ENCODE measurements around the gene NT5C1B. TPM values are rescaled to one million over a fixed set of nuclear protein-coding genes. Genes with fewer than 3 reads are reported as not detected.
A peak's percentile ranks its signal among the peaks of the same experiment; 100 is the strongest.

NT5C1B gene
- total RNA-seq, 2 experiments from 2014 or later = not detected

- ChIA-PET CTCF (interaction anchor here (1.8 kb wide), 1 partner anchor 10 kb away, joined by 5 read pairs; no protein-coding TSS in a partner anchor), POLR2A (no interaction called here)
- H3K4me3 Mint-ChIP-seq = no peak overlapping the region
- ATAC-seq (no peak), DNase-seq (no peak)
- no peaks in the 10 kb centered on the region for H3K27me3 Mint-ChIP-seq
- intact Hi-C loops (cut with DNase I, micrococcal nuclease) = no loop called here
- H3K4me1 Mint-ChIP-seq = peaks cover 53% of the 10 kb centered on the region
- no peaks in the 10 kb centered on the region for H3K9me3 Mint-ChIP-seq (ENCODE audit: low read depth)
- peaks cover 21% of the 10 kb centered on the region for H3K36me3 Mint-ChIP-seq (ENCODE audit: low read depth)
- no peak overlapping the region for H3K27ac Mint-ChIP-seq
Observed at GRCh38 chr2:18549083-18549482, 40.3 kb downstream of the NT5C1B start.

- H3K9me3 Mint-ChIP-seq (ENCODE audit: low read depth) = no peaks in the 10 kb centered on the region
- no peaks in the 10 kb centered on the region for H3K27me3 Mint-ChIP-seq
- H3K36me3 Mint-ChIP-seq (ENCODE audit: low read depth) = peaks cover 19% of the 10 kb centered on the region
- no peak overlapping the region for H3K27ac Mint-ChIP-seq
- CTCF ChIA-PET = interaction anchor here (1.8 kb wide), 1 partner anchor 11 kb away, joined by 5 read pairs; no protein-coding TSS in a partner anchor
- POLR2A ChIA-PET = no interaction called here
- intact Hi-C loops (cut with DNase I, micrococcal nuclease) = no loop called here
- no peak for ATAC-seq
- no peak overlapping the region for H3K4me3 Mint-ChIP-seq
- DNase-seq = no peak
- H3K4me1 Mint-ChIP-seq = peaks cover 50% of the 10 kb centered on the region
Observed at GRCh38 chr2:18548621-18549020, 40.7 kb downstream of the NT5C1B start.

- no peak for DNase-seq
- POLR2A ChIA-PET = interaction anchor here (0.6 to 0.7 kb wide), 2 partner anchors 13 to 14 kb away, joined by 3 read pairs; partner anchors contain the start of gene RDH14
- Mint-ChIP-seq H3K27me3 (no peaks in the 10 kb centered on the region), H3K36me3 (ENCODE audit: low read depth) (peaks cover 8% of the 10 kb centered on the region), H3K4me3 (no peak overlapping the region), H3K4me1 (peaks cover 36% of the 10 kb centered on the region), H3K9me3 (ENCODE audit: low read depth) (no peaks in the 10 kb centered on the region), H3K27ac (no peak overlapping the region)
- CTCF ChIA-PET = interaction anchor here (1.0 to 1.1 kb wide), 2 partner anchors 12 to 30 kb away, joined by 4 to 5 read pairs; no protein-coding TSS in a partner anchor
- no peak for ATAC-seq
- intact Hi-C loops (cut with DNase I, micrococcal nuclease) = no loop called here
Observed at GRCh38 chr2:18546567-18546966, 42.8 kb downstream of the NT5C1B start.

- Mint-ChIP-seq H3K27ac (peak overlapping the region; percentile 69), H3K4me3 (no peak overlapping the region), H3K4me1 (peaks cover 33% of the 10 kb centered on the region), H3K36me3 (ENCODE audit: low read depth) (peaks cover 4% of the 10 kb centered on the region), H3K27me3 (peaks cover 2% of the 10 kb centered on the region), H3K9me3 (ENCODE audit: low read depth) (peaks cover 4% of the 10 kb centered on the region)
- intact Hi-C loops (cut with DNase I, micrococcal nuclease) = no loop called here
- DNase-seq = peak; percentile 17
- CTCF ChIA-PET = no interaction called here
- POLR2A ChIA-PET = no interaction called here
- ATAC-seq = peak; percentile 90
Observed at GRCh38 chr2:18545384-18545783, 44.0 kb downstream of the NT5C1B start.

GRCh38 chr2:18544171-18544570, 45.2 kb downstream of the NT5C1B start:
- CTCF ChIA-PET = no interaction called here
- peaks cover 2% of the 10 kb centered on the region for H3K27me3 Mint-ChIP-seq

GRCh38 chr2:18540872-18541271, 48.5 kb downstream of the NT5C1B start:
- no peaks in the 10 kb centered on the region for H3K36me3 Mint-ChIP-seq (ENCODE audit: low read depth)
- peaks cover 4% of the 10 kb centered on the region for H3K9me3 Mint-ChIP-seq (ENCODE audit: low read depth)
- peaks cover 2% of the 10 kb centered on the region for H3K27me3 Mint-ChIP-seq
- DNase-seq (no peak), ATAC-seq (peak; percentile 67)
- ChIA-PET CTCF (no interaction called here), POLR2A (no interaction called here)
- intact Hi-C loops (cut with DNase I, micrococcal nuclease) = no loop called here
- no peak overlapping the region for H3K4me3 Mint-ChIP-seq
- peaks cover 7% of the 10 kb centered on the region for H3K4me1 Mint-ChIP-seq
- H3K27ac Mint-ChIP-seq = no peak overlapping the region

More at GRCh38 chr2:18544171-18544570, 45.2 kb downstream of the NT5C1B start:
- Mint-ChIP-seq H3K4me1 (peaks cover 24% of the 10 kb centered on the region), H3K9me3 (ENCODE audit: low read depth) (peaks cover 4% of the 10 kb centered on the region), H3K36me3 (ENCODE audit: low read depth) (no peaks in the 10 kb centered on the region), H3K4me3 (no peak overlapping the region), H3K27ac (no peak overlapping the region)
- POLR2A ChIA-PET = no interaction called here
- intact Hi-C loops (cut with DNase I, micrococcal nuclease) = no loop called here
- ATAC-seq (no peak), DNase-seq (no peak)

- CTCF ChIA-PET = no interaction called here
- intact Hi-C loops (cut with DNase I, micrococcal nuclease) = no loop called here
- H3K27ac Mint-ChIP-seq = no peak overlapping the region
- no peaks in the 10 kb centered on the region for H3K36me3 Mint-ChIP-seq (ENCODE audit: low read depth)
- H3K9me3 Mint-ChIP-seq (ENCODE audit: low read depth) = peaks cover 4% of the 10 kb centered on the region
- no peak for DNase-seq
- POLR2A ChIA-PET = interaction anchor here (0.6 kb wide), 1 partner anchor 1303 kb away, joined by 3 read pairs; no protein-coding TSS in a partner anchor
- peaks cover 6% of the 10 kb centered on the region for H3K27me3 Mint-ChIP-seq
- H3K4me3 Mint-ChIP-seq = no peak overlapping the region
- H3K4me1 Mint-ChIP-seq = peaks cover 2% of the 10 kb centered on the region
- ATAC-seq = no peak
Observed at GRCh38 chr2:18536697-18537096, 52.7 kb downstream of the NT5C1B start.

- Mint-ChIP-seq H3K36me3 (ENCODE audit: low read depth) (no peaks in the 10 kb centered on the region), H3K27me3 (peaks cover 6% of the 10 kb centered on the region), H3K4me3 (no peak overlapping the region), H3K27ac (no peak overlapping the region), H3K9me3 (ENCODE audit: low read depth) (peaks cover 4% of the 10 kb centered on the region), H3K4me1 (peaks cover 2% of the 10 kb centered on the region)
- intact Hi-C loops (cut with DNase I, micrococcal nuclease) = no loop called here
- ATAC-seq (no peak), DNase-seq (no peak)
- ChIA-PET POLR2A (interaction anchor here (0.6 kb wide), 1 partner anchor 1304 kb away, joined by 3 read pairs; no protein-coding TSS in a partner anchor), CTCF (no interaction called here)
Observed at GRCh38 chr2:18536100-18536499, 53.3 kb downstream of the NT5C1B start.

- Mint-ChIP-seq H3K36me3 (ENCODE audit: low read depth) (no peaks in the 10 kb centered on the region), H3K4me1 (no peaks in the 10 kb centered on the region), H3K27ac (no peak overlapping the region), H3K9me3 (ENCODE audit: low read depth) (no peaks in the 10 kb centered on the region), H3K4me3 (no peak overlapping the region), H3K27me3 (peaks cover 4% of the 10 kb centered on the region)
- intact Hi-C loops (cut with DNase I, micrococcal nuclease) = no loop called here
- DNase-seq (no peak), ATAC-seq (no peak)
- ChIA-PET POLR2A (interaction anchor here (0.5 kb wide), 1 partner anchor 48 kb away, joined by 3 read pairs; no protein-coding TSS in a partner anchor), CTCF (no interaction called here)
Observed at GRCh38 chr2:18531194-18531593, 58.2 kb downstream of the NT5C1B start.

GRCh38 chr2:18527822-18528221, 61.5 kb downstream of the NT5C1B start:
- no peak overlapping the region for H3K27ac Mint-ChIP-seq
- peaks cover 2% of the 10 kb centered on the region for H3K27me3 Mint-ChIP-seq
- no peaks in the 10 kb centered on the region for H3K9me3 Mint-ChIP-seq (ENCODE audit: low read depth)
- POLR2A ChIA-PET = no interaction called here
- CTCF ChIA-PET = interaction anchor here (1.4 kb wide), 1 partner anchor 8 kb away, joined by 3 read pairs; no protein-coding TSS in a partner anchor
- DNase-seq (no peak), ATAC-seq (no peak)
- H3K4me1 Mint-ChIP-seq = no peaks in the 10 kb centered on the region
- H3K4me3 Mint-ChIP-seq = no peak overlapping the region
- intact Hi-C loops (cut with DNase I, micrococcal nuclease) = loop anchor here in 1 of 2 experiments (10.0 kb wide), 1 partner anchor 217 kb away; no protein-coding TSS in a partner anchor
- no peaks in the 10 kb centered on the region for H3K36me3 Mint-ChIP-seq (ENCODE audit: low read depth)

GRCh38 chr2:18527326-18527725, 62.0 kb downstream of the NT5C1B start:
- ChIA-PET POLR2A (interaction anchor here (0.8 kb wide), 1 partner anchor 32 kb away, joined by 3 read pairs; no protein-coding TSS in a partner anchor), CTCF (no interaction called here)
- no peak overlapping the region for H3K27ac Mint-ChIP-seq
- no peaks in the 10 kb centered on the region for H3K36me3 Mint-ChIP-seq (ENCODE audit: low read depth)
- H3K27me3 Mint-ChIP-seq = no peaks in the 10 kb centered on the region
- intact Hi-C loops (cut with DNase I, micrococcal nuclease) = loop anchor here in 1 of 2 experiments (10.0 kb wide), 1 partner anchor 217 kb away; no protein-coding TSS in a partner anchor
- DNase-seq (no peak), ATAC-seq (no peak)
- H3K4me3 Mint-ChIP-seq = no peak overlapping the region
- no peaks in the 10 kb centered on the region for H3K4me1 Mint-ChIP-seq
- no peaks in the 10 kb centered on the region for H3K9me3 Mint-ChIP-seq (ENCODE audit: low read depth)

GRCh38 chr2:18526429-18526828, 62.9 kb downstream of the NT5C1B start:
- Mint-ChIP-seq H3K36me3 (ENCODE audit: low read depth) (no peaks in the 10 kb centered on the region), H3K27ac (no peak overlapping the region), H3K9me3 (ENCODE audit: low read depth) (no peaks in the 10 kb centered on the region), H3K4me1 (no peaks in the 10 kb centered on the region), H3K4me3 (no peak overlapping the region), H3K27me3 (no peaks in the 10 kb centered on the region)
- POLR2A ChIA-PET = interaction anchor here (0.8 kb wide), 1 partner anchor 33 kb away, joined by 3 read pairs; no protein-coding TSS in a partner anchor
- CTCF ChIA-PET = interaction anchor here (0.6 kb wide), 1 partner anchor 1339 kb away, joined by 3 read pairs; no protein-coding TSS in a partner anchor
- intact Hi-C loops (cut with DNase I, micrococcal nuclease) = loop anchor here in 1 of 2 experiments (10.0 kb wide), 1 partner anchor 218 kb away; no protein-coding TSS in a partner anchor
- no peak for DNase-seq
- ATAC-seq = no peak
